Urothelium cell line (cell line): ENCODE data around the gene ZNF266.

Experiments used
- DNase-seq: peaks from one replicate; pipeline ENCODE4 v3.0.0; 2011; ENCODE audit warnings: low spot score, mixed read lengths
- FAIRE-seq: peaks from 2 replicates; lab custom pipeline; 2011; peaks lifted over from hg19 to GRCh38; lab: Jason Lieb, UNC

ZNF266 gene

DNA sequence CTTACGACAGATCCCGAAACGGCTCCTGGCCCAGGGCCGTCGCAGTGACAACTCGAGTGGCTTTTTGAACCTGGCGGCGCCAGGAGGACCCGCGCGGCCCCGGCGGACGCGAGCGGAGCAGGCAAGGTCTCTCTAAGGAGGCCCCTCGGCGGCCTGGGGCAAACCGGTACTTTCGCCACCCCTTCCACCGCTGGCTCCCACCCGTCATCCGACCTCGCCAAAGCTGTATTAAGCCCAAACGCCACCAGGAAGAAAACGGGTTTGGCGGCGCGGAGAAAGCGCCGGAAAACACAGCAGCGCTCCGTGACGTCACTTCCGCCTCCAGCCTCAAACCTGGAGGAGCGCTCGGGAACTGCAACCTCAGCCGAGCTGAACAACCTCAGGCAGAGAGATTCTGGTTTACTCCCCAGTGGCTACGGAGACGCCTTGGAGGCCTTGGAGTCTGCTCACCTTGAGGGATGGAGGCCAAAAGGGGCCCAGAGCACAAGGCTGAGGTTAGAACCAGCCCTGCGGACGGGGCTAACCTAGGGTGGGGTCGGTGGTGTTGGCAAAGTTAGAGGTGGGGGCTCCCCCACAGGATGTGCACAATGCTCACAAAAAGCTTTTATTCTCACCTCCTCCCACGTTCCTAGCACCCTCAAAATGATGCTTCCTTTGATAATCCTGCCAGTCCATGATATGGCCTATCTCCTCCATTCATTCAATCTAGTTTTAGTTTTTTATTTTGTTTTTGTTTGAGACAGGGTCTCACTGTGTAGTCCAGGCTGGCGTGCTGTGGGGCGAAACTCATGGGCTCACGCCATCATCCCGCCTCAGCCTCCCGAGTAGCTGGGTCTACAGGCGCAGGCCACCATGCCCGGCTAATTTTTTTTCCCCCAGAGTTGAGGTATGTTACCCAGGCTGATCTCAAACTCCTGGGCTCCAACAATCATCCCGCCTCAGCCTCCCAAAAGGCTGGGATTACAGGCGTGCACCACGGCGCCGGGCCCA is at the start of gene ZNF266:
ZNF266 (minus strand) TSS at position 295 of the 990 bp plus-strand sequence. CDS start 15,484 bp downstream, outside the sequence.
- FAIRE-seq (peak; percentile 59), DNase-seq (peak; percentile 92)

DNA sequence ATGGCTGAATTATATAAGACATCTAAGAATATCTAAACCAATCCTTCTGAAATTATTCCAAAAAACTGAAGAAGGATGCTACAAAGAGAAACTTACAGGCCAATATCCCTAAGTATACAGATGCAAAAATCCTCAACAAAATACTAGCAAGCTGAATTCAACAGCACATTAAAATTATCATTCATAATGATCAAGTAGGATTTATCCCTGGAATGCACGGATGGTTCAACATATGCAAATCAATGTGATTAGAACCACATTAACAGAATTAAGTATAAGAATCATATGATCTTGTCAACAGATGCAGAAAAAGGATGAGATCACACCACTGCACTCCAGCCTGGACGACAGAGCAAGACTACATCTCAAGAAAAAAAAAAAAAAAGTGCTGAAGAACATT is 49.8 kb upstream of the ZNF266 start:
- no peak for FAIRE-seq
- DNase-seq: no peak

DNA sequence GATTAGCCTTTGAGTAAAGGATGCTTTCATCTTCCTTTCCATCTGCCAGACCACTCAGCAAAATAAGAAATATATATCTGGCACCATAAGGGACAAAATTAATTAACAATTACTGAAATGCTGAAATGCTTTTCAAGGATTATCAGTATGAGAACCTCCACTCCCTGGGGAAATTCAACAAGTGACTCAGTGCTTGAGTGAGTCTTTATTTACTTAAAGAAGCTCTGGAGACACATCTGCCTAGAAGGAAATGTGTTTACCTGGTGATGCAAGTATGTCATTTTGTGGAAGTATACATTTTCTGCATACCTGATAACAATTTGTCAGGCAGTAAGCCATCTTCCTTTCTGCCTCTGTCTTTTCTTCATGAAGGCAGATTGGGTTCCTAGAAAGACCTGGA is 39.6 kb upstream of the ZNF266 start:
- DNase-seq (no peak), FAIRE-seq (no peak)

DNA sequence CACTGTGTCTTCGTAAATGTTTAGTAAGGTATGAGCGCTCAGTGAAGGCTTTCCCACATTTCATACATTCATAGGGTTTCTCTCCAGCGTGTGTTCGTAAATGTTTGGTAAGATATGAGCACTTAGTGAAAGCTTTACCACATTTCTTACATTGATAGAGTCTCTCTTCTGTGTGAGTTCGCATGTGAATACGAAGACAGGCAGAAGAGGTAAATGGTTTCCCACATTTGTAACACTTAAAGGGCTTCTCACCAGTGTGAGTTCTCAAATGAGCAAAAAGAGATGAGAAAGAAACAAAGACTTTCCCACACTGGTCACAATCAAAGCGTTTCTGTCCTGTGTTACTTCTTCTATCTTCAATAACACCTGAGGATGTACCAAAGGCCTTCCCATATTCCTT is 31.8 kb upstream of the ZNF266 start:
- FAIRE-seq: no peak
- DNase-seq: no peak

DNA sequence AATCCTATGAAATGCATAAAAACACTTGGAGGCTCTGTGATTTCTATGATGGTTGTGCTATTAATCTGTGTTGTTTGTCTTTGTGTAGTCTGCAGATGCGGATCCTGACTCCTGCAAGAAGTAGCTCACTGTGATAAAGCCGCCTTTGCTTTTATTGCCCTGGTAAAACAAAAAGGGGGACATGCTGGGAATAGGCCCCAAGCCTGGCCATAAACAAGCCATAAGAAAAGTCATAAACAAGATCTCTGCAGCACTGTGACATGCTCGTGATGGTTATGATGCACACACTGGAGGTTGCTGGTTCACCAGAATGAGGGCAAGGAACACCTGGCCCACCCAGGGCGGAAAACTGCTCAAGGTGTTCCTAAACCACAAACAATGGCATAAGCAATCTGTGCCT is 26.6 kb upstream of the ZNF266 start:
- no peak for FAIRE-seq
- DNase-seq: no peak

DNA sequence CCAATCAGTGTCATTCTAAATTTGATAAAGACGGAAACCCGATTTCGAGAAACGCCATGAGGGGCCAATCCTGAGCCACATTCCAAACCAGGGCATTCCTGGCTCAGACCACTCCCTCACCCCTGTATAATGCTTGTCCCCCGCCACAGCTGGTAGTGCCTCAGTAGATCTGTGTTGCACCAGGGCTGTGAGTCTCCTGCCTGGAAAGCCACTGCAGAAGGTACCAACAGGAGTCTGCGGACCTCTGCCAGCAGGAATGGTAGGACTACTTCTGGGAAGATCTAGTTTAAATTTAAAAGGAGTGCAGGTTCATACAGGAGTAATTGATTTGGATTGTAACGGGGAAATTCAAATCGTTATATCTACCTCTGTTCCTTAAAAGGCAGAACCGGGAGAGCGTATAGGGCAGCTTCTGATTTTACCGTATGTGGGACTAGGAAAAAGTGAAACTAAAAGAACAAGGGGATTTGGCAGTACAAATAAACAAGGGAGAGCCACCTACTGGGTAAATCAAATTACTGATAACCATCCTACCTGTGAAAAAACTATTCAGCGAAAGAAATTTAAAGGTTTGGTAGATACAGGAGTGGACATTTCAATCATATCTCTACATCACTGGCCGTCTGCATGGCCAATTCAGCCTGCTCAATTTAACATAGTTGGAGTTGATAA is 20.8 kb upstream of the ZNF266 start:
- DNase-seq (peak; percentile 14), FAIRE-seq (no peak)

DNA sequence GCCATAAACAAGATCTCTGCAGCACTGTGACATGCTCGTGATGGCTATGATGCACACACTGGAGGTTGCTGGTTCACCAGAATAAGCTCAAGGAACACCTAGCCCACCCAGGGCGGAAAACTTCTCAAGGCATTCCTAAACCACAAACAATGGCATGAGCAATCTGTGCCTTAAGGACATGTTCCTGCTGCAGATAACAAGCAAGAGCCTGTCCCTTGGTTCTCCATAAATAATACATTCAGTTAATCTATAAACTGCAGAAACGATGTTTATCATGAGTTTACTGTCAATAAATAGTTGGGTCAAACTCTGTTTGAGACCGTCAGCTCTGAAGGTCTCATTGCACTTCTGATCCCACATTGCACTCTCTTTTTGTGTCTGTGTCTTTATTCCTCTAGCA is 18.6 kb upstream of the ZNF266 start:
- no peak for FAIRE-seq
- no peak for DNase-seq

DNA sequence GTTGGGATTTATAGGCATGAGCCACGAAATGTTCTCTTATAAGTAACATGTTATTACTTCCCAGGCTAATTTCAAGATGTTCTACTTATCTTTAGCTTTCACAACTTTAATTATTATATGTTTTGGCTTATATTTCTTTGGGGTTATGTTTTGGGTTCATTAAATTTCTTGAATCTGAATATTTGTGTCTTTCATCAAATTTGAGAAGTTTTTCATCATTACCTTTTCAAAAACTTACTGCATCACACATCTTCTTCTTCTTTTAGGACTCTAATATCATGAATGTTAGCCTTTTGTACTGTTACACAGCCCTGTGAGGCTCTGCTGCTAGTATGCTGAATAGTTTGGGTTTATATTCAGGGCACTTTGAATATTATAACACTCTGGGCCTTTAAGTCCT is 9.7 kb upstream of the ZNF266 start:
- FAIRE-seq (no peak), DNase-seq (no peak)

DNA sequence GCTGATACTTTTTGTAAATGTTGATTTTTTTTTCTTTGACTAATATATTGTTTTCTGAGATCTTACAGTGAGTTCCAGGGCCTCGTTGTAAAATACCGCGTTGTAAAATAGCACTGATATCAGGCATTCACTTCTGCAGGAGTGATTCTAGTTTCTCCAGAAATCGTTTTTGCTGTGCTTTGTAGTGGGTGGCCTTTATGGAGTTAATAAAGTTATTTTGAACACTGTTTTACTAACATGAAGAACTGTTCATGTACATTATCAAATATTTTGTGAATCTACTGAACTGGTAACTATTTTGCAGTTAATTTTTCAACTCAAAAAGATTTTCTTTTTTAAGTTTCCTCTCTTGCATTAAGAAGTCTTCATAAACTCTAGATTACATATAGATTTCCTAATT is 985 bp upstream of the ZNF266 start:
- DNase-seq (no peak), FAIRE-seq (no peak)

DNA sequence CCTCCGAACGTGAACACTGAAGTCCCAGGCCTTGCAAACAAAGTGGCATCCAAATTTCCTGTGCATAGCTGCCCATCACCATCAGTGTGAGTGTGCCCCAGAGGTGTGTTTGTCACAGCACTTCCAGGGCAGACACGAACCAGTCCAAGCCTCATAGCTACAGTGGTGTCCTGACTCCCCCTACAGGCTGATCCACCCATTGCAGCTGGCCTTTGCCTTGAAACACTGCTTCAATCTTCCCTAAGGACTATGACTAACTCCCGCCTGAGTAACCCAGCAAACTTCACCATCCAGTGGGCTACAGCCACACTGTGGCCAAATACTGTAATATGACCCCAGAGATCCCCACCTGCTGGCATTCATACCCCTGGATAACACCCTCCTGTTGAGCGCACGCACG is 3.9 kb downstream of the ZNF266 start:
- FAIRE-seq: no peak
- DNase-seq: peak; percentile 14

DNA sequence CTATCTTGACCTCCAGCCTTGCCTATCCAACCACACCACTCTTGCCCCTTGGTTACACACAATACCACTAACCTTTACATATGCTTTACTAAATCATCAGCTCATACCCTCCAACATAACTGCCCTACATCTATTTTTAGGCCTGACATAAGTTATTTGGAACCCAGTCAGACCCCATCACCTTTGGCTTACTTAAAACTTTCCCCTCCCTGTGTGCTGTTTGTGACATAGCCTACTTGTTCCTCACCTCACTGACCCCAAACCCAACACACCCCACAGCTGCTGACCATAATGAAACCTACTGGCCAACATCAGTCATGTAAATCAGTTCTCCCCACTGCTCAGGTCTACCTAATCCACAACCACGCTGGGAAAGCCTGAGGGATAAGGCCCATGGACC is 4.9 kb downstream of the ZNF266 start:
- FAIRE-seq (no peak), DNase-seq (no peak)

DNA sequence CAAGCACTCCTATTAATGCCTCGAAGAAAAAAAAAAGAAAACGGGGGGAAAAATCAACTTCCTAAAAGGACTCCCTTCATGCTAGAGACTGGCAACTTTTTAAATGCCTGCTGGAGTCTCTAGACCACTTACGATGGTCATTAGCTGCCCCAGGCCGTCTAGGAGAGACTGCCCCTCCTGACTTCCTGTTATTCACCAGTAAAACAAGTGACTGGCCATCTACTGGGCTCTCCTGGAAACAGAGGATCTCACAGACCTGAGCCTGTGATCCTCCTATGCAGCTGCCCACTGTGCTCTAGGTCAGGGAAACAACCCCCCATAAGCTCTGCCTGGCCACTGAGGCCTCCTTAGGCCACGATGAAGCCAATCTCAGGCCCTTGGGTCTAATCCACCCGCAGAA is 7.4 kb downstream of the ZNF266 start:
- no peak for FAIRE-seq
- no peak for DNase-seq

DNA sequence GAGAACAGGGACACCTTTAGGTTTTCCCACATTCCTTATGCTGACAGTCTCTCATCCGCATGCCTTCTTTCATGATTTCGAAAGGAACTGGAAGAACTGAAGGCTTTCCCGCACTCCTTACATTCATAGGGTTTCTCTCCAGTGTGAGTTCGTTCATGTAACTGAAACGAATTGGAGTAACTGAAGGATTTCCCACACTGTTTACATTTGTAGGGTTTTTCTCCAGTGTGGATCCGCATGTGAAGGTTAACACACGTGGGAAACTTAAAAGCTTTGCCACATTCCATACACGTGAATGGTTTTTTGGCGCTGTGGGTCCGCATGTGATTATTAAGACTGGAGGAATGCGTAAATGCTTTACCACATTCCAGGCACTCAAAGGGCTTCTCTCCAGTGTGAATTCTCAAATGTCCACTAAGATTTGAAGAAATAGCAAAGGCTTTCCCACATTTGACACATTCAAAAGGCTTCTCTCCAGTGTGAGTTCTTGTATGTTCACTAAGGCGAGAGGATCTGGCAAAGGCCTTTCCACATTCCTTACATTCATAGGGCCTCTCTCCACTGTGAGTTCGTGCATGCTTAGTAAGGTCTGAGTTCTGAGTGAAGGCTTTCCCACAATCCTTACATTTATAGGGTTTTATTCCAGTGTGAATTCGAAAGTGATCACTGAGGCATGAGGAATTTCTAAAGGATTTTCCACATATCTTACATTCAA is 22.0 kb downstream of the ZNF266 start:
- no peak for DNase-seq
- no peak for FAIRE-seq

DNA sequence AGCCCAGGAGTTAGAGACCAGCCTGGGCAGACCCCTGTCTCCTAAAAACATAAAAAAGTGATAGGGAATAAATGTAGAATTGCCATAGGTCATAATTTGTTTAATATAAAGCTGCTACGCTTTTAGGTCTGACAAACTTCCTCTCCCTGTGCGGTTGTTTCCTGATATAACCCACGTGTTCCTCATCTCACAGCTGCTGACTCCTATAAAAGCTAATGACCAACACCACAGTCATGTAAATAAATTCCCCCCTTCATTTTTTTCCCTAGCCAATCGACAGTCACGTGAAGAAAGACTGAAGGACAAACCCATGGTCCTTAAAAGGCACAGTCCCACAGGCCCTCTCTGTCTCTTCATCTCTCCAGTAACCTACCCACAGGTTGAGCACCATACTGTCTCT is 27.5 kb downstream of the ZNF266 start:
- no peak for DNase-seq

DNA sequence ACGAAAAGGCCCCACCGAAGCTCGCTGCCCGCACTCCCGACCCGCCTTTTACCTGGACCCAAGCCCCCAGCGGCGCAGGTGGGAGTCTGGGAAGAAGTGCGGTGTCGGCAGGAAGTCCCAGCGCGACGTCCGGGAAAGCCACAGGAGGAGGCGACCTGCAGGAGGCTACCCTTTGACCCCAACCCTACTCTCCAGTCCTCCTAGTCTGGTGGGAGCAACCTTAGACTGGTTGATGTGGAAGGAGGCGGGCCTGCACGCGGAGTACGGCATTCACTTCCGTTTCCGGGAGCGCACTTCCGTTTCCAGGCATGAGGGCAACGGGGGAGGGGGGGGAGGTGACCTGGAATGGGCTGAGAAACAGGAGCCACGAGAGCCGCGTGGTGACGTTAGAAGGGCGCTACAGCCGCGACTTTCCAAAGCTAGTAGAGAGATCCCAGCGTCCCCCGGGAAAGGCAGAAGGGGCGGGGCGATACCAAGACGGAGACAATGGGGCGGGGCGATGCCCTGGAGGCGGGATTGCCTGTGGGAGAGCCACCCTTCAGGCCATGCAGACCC is 28.5 kb downstream of the ZNF266 start:
- FAIRE-seq (no peak), DNase-seq (no peak)

More for the DNA sequence above, 27.5 kb downstream of the ZNF266 start:
- FAIRE-seq: no peak

DNA sequence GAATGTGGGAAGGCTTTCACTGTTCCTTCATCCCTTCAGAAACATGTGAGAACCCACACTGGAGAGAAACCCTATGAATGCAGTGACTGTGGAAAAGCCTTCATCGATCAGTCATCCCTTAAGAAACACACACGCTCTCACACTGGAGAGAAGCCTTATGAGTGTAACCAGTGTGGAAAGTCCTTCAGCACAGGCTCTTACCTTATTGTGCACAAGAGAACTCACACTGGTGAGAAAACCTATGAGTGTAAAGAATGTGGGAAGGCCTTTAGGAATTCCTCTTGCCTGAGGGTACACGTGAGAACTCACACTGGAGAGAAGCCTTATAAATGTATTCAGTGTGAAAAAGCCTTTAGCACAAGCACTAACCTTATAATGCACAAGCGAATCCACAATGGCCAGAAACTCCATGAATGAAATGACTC is 54.0 kb downstream of the ZNF266 start:
- no peak for FAIRE-seq
- no peak for DNase-seq

DNA sequence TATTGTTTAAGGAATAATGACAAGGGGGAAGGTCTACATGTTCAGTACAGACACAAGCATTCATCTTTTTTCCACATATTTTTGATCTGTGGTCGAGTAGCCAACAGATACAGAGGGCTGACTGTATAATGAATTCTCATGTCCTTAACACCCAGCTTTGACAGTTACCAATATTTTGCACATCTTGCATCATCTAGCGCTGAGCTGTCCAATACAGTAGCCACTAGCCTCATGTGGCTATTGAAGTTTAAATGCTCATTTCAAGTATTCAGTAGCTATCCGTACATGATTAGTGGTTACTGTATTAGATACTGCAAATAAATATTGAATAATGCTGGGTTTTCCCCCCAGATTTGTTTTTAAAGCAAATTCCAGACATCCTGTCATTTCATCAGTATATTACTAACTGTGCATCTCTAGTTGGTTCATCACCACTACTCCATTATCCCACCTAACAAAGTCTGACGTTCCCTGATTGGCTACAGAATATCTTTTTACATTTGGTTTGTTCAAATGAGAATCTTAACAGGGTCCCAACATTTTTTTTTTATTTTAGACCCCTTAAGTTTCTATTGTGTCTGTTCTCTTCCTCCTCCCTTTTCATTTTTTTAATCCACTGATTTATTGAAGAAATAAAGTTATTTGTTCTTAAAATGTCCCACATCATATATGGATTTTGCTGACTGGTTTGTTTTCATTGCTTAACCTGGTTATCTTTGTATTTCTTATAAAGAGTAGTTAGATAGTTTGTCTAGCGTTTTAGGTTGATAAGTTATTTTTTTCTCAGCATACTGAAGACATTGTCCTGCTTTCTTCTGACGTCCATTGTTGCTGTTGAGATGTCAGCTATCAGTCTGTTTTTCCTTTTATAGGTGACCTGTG is 64.4 kb downstream of the ZNF266 start:
- FAIRE-seq: no peak

DNA sequence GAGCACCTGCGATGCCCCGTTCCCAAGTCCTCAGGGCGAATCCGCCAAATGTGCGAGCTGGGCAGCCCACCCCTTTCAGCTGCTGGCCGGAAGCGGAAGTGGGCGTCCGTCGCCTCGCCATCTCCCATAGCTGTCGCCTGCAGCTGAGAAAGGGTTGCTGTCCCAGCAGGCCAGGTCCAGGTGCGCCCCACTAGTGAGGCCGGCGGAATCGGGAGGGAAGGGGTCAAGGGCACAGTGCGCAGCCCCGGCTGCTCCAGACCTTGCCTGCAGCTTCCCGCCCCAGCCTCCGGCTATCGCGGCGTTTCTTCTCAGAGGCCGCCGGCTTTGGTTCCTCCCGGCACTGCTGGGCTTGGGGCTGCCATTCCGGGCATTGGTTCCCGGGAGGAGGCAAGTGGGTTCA is 72.5 kb downstream of the ZNF266 start, which contains the start of gene ZNF177:
ZNF177 (plus strand) TSS at position 109 of the 400 bp plus-strand sequence. CDS start 15,299 bp downstream, outside the sequence.
- peak; percentile 34 for DNase-seq
- FAIRE-seq: no peak

More for the DNA sequence above, 64.4 kb downstream of the ZNF266 start:
- no peak for DNase-seq
